Measurements from ENCODE around the gene NR3C2.

The NR3C2 gene

GRCh38 chr4:148254621-148255343 is 187.4 kb downstream of the NR3C2 start:
- DNase-seq = no peak

DNA sequence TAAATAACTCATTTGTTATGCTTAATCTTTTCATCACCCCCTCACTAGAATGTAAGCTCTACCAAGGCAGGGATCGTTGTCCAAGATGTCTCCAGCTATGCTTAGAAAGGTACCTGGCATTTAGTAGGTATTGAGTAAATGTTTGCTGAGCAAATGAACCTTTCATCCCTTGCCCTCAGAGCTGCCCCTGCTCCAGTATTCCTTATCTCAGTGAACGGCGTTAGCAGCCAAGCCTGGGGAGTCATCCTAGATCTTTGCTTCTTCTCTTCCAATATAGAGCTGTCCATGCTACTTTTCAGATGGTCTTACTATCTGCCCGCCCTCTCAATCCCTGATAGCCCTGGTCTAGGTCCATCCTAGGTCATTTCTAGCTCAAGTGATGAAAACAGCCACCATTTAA is 188.4 kb downstream of the NR3C2 start:
- DNase-seq = no peak

GRCh38 chr4:148248824-148249223 is 193.4 kb downstream of the NR3C2 start:
- DNase-seq = no peak

DNA sequence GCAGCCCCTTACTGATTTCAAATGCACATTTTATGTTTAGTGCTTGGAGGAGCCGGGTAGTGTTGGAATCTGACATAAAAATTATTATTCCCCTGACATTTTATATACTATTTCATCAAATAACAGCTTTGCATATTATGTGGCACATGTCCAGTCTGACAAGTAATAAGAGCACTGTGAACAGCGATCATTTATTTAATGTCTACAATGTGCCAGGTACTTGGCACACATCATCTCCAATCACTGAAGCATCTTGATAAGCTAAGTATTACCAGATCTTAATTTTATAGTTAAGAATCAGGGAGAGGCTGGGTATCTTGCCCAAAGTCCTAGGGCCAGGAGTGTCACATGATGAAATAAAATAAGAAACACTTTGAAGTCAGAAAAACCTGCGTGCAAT is 197.2 kb downstream of the NR3C2 start:
- DNase-seq = no peak

GRCh38 chr4:148243837-148244236 is 198.4 kb downstream of the NR3C2 start:
- no peak for DNase-seq

GRCh38 chr4:148240241-148240640 is 202.0 kb downstream of the NR3C2 start:
- DNase-seq = no peak

DNA sequence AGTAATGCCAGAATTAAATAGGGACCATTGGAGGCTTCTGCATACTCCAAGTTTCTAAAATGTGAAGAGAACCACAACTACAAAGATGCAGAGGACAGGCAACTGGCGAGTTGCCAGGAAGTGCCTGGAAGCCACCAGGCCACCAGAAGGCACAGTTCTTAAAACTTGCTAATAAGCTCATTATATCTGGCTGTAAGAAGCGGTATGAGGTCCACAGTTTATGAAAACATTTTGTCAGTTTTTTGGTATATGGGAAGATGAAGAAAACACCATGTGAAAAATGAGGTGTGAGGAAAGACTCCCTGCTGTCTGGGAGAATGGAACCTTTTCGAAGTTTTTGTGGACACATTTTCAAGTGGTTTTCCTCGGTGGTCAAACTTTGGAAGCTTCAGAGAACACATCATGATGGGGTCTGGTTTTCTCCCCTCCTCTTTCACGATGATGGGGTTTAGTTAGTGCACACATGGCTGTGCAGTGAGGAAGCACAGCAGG is 202.7 kb downstream of the NR3C2 start:
- DNase-seq = no peak

- DNase-seq = no peak
These were observed 203.3 kb downstream of the NR3C2 start for GRCh38 chr4:148238811-148239493.

DNA sequence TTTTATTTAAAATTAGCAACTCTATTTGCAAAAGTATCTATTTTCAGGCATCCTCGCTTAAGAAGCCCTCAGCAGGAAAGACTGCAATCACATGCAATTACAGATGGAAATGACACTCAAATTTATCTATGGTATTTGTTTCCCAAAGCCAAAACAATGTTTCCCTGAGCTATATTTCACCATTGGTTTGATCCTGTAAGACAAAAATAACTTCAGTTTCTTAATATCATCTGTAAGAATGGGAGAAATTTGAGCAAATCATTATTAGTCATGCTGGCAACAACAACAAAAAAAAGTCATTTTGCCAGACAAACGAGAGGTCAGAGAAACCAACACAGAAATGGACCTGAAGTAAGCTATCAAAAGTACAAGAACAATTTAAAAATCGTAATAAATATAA is 204.1 kb downstream of the NR3C2 start:
- DNase-seq = no peak

- no peak for DNase-seq
These were observed 206.4 kb downstream of the NR3C2 start for GRCh38 chr4:148235809-148236208.

DNA sequence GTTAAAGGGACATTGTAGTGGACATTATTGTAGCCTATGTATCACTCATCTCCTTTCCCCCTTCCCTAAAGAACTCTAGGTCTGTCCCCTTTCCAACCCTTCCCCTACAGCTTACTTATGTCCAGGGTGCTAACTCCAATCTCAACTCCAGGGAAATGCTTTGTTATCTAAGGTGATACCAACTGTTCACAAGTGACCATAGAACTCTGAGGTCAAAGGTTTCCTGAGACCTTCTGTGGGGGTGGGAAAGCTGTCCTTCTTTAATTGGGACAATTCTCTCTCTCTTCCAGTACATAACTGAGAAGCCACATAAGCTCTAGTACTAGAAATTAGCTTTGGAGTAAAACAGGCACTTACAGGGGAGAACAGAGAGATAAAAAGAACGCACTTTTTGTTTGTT is 212.4 kb downstream of the NR3C2 start:
- no peak for DNase-seq

- no peak for DNase-seq
These were observed 213.2 kb downstream of the NR3C2 start for GRCh38 chr4:148229028-148229427.

GRCh38 chr4:148227147-148227546 is 215.1 kb downstream of the NR3C2 start:
- no peak for DNase-seq

DNA sequence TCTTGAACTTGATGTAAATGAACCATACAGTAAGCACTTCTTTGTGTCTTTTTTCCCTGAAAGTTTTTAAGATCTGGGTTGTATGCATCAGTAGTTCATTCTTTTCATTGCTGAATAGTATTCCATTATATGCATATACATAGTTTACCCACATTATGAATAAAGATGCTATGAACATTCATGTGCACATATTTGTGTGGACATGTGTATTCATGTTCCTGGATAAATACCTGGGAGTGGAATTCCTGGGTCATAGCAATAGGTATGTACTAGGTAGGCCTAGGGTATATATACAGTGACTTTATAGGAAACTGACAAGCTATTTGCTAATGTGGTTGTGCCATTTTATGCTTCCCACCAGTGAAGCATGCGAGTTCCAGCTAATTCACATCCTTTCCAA is 215.9 kb downstream of the NR3C2 start:
- DNase-seq = no peak

DNA sequence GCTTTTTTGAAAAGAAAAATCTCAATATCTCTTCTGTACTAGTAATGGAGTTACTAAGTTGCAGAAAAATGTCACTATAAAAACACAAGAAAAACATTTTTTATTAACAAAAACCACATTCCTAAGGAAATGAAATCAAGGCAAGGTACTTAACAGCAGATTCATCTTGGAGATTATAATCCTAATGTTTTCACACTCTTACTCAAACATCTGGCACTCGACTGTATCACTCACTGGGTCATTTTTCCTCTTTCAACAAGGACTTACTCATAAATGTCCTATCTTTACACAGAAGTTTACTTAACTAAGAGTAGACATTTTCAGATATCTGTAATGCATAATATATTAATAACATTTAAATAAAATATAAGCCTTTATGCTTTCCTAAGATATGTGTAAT is 216.6 kb downstream of the NR3C2 start:
- no peak for DNase-seq

DNA sequence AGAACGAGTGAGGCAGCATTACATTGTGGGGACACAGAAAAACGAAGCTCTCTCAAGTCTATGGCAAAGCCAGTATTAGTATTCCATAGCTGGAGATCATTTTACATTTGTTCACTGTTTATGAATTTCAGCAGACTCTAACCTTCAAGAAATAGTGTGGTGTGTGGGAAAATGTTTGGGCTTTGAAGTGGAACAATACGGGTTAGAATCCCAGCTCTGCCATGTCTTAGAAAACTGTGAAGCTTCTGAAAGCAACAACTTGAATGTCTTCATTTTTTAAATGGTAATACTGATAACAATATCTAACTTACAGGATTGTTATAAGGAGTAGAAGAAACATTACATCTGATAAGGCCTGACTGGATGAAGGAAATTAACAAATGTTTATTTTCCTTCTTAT is 217.7 kb downstream of the NR3C2 start:
- DNase-seq = no peak

GRCh38 chr4:148222991-148223660 is 219.1 kb downstream of the NR3C2 start:
- DNase-seq = no peak

GRCh38 chr4:148216866-148217814 is 225.1 kb downstream of the NR3C2 start:
- DNase-seq = no peak

GRCh38 chr4:148216321-148216720 is 225.9 kb downstream of the NR3C2 start:
- no peak for DNase-seq

DNA sequence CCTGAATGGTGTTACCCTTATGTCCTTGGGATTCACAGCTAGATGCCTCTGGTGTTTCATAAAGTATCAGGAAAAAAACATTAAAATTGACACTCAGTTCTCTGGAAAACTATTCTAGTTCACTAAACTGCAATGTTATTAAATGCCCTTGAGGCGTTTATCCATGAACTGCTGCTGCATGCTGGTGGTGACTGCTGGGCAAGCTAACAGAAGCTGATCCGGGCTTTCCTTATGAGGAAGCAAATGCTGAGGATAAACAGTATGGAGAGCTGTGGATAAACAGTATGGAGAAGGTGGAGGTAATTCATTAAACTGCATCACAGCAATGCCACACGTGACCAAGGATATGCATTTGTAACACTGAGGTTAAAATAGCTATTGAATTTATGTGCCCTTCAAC is 227.0 kb downstream of the NR3C2 start:
- DNase-seq = no peak

DNA sequence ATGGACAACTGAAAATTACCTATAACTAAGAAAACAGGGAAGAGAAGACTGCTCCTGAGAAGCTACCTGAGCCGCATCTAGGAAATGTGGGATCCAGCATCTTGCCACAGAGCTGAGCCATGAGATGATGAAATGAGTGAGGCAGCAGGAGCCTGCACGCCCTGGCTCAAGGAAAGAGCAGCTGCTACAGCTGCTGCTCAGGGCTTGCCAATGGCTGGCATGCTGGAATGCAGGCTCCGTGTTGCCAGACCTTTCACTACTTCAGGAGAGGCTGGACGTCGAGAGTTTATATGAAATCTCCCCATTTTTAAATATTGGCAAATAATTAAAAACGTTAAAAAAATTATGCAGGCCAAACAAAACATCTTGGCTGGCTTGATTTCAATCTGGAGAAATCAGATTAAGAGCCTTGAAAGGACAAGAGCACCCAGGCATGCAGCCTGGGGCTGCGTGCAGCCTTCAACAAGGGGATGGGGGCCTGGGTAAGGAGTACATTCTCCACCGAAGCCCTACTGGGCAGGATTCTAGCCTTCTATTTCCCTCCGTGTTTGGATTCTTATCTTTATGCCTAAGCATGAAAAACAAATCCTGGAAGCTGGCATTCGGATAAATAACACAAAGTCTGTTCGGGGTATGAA is 227.6 kb downstream of the NR3C2 start:
- no peak for DNase-seq

GRCh38 chr4:148211533-148211932 is 230.7 kb downstream of the NR3C2 start:
- no peak for DNase-seq

All from T-helper 9 cell (primary cell).